Stimulated activated CD8-positive, alpha-beta memory T cell treated with anti-CD3 and anti-CD28 coated beads, Interleukin-4, amount 100 ng/mL, for 4 hours (primary cell): ENCODE measurements around the gene PTGDS.

Experiments
- DNase-seq, 2 donors: peaks; one replicate each; pipeline ENCODE4 v3.0.0-alpha.2; 2020; ENCODE audit warnings: low read depth in 2 of 2, low spot score in 1 of 2

The PTGDS gene

GRCh38 chr9:136972743-136973142, 4.6 kb upstream of the PTGDS start:
- DNase-seq, result no peak

DNA sequence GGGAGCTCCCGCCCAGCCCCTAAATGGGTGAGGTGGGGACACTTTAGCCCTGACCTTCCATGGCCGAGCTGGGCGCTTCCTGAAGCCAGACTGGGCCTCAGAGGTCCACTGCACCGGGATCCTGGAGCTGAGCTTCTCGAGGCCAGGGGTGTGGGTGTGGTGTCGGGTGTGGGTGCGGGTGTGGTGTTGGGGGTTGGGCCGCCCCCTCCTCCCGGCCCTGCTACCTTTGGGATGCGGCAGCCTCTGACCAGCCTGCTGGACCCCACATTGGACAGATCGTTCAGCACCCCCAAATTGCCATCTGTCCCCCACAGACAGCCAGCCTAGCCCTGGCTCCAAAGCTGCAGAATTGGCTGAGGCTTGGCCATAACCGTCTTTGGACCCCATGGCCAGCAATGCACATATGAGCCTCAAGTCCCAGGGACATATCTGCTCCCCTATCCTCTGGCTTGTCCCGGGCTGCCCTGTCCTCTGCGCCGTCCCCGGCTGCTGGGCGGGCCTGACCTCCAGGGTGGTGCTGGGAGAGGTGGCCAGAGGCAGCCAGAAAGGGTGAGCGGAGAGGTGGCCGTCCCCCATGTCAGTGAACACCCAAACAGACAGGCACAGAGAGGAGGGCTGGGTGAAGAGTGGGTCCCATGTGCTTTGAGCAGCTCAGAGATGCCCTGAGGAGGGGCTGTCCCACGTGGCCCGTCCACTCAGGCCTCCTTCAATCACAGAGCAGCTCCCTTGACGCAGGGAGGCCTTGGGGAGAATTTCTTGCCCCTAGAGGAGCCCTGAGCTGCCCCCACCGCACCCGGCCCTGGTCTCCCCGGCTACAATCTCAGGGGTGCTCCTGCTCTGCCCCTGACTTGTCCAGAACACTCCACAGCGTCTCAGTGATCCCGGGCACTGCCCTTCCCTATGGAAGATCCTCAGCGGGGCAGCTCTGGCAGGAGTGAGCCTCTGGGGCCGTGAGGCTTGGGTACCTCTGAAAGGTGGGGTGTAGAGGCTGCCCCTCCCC, 3.4 kb upstream of the PTGDS start:
- no peak for DNase-seq

DNA sequence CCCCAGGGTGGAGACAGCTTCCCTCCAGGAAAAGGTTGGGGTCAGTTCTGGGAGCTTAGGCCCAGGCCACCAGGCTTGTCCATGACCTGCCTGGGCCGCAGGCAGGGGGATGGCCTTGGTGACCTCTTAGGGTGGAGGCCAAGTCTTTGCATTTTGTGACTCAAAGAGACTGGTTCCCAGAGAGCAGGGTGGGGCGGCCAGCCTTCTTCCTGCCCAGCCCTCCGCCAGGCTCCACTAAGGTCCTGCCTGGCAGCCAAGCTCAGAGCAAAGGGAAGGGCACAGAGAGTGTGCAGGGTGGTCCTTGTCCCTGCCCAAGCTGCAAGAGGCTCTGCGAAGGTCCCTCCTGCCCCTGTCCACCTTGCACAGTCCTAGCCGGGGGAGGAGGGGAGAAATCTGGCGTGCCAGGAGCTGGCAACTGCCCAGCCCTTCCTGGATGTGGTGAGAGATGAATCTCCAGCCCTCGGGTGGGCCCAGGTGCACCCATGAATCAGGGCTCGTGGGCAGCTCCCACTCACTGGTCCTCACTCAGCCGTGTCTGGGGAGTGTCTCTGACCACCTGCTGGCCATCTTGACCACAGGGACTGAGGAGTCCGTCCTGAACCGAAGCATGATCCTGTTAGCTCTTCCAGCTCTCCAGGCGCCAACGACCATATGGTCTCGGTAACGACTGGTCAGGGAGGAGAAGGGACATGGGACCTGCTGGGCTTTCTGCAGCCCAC, 2.3 kb upstream of the PTGDS start:
- DNase-seq, result no peak

GRCh38 chr9:136975644-136976043, 1.7 kb upstream of the PTGDS start:
- no peak for DNase-seq

DNA sequence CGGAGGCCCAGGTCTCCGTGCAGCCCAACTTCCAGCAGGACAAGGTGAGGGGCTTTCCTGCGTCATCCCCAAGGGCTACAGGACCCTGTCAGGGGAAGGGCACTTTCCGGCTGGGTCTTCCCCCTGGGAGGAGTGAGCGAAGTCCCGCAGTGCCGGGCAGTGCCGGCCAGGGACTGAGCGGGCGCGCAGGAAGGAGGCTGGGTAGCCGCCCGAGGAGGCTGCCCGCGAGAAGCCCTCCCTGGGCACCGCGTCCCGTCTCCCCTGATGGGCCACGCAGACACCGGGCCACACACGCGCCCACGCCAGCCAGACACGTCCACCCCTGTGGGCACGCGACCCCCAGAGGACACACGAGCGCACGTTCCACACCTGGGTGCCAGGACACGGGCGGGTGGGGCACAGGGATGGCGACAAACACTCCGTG, 357 bp downstream of the PTGDS start:
- DNase-seq, result no peak

- peak; percentile 41 to 48 for DNase-seq
Measured at GRCh38 chr9:136978073-136978864, 965 bp downstream of the PTGDS start.

GRCh38 chr9:136978865-136979544, 1.7 kb downstream of the PTGDS start:
- no peak for DNase-seq

DNA sequence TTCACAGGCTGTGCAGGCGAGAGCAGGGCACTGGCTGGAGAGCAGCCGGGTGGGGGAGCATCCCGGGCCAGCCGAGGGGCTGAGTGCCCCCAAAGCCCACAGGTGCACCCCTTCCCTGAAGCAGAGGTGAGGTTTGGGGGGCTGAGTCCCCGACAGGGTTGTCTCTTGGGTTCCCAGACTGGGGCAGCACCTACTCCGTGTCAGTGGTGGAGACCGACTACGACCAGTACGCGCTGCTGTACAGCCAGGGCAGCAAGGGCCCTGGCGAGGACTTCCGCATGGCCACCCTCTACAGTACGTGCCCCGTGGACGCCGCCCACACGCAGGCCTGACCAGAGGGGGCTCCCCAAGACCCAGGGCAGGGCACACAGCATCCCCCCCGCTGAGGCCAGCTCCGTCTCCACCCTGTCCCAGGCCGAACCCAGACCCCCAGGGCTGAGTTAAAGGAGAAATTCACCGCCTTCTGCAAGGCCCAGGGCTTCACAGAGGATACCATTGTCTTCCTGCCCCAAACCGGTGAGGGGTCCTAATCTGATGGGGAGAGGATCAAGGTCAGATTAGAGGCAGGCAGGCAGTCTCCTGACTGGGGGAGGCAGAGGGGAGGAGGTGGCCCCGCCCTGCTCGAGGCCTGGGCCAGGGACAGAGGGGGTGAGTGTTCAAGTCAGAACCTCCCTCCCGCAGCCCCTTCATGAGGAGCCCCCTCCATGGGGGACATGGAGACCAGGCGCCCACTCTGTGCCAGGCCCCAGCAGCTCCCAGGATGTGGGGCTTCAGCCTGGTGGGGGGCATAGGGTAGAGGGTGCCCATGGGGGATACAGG, 2.7 kb downstream of the PTGDS start:
- no peak for DNase-seq

DNA sequence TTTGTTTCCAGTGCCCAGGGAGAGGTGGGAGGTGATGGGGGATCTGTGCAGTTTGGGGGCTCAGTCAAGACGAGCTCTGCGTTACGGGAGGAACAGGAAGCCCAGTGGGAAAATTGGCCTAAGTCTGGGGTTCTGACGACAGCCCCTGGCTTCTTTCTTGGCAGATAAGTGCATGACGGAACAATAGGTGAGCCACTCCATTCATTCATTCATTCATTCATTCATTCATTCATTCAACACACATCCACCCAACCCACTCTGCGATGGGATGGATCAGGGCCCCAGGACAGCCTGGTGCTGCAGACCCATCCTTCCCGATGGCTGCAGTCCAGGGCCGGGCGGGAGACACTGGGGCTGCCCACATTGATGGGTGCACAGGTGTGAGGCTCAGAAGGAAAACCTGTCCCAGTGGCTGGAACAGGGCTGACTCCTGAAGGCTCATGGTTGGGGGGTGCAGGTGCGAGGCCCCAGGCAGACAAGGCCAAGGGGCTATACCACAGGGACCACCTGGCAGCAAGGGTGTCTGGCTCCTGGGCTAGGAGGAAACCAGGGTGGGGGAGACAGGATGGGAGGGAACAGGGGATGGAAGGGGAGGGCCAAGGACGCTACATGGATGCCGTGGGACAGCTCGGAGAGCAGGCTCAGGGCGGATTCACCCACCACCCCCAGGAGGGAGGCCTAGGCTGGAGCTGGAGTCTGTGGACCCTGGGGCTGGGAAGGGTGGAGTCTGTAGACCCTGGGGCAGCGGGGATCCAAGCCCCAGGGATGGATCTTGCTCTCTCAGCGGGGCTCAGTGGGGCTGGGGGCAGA, 3.6 kb downstream of the PTGDS start:
- DNase-seq, result no peak

DNA sequence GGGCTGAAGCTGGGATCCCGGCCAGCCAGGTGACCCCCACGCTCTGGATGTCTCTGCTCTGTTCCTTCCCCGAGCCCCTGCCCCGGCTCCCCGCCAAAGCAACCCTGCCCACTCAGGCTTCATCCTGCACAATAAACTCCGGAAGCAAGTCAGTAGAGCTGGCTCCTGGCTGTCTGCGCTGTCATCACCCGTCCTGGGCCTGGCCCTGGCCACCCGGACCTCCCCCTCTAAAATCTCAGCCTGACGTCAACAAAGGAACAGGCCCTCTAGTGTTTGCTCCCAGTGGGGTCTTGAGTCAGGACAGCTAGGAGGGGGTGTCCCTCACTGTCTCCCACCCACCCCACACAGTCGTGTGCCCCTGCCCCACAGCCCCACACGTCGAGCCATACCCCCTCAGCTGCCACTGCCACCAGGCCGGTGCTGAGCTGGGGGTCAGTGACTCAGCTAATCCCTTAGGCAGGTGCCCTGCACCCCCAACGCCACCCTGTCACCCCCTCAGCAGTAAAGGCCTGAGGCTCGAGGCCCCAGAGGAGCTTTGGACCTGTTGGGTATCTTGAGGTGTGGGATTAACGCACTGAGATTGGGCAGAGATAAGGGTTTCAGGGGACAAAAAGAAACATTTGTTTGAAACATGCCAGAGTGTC, 4.4 kb downstream of the PTGDS start:
- DNase-seq, result no peak

DNA sequence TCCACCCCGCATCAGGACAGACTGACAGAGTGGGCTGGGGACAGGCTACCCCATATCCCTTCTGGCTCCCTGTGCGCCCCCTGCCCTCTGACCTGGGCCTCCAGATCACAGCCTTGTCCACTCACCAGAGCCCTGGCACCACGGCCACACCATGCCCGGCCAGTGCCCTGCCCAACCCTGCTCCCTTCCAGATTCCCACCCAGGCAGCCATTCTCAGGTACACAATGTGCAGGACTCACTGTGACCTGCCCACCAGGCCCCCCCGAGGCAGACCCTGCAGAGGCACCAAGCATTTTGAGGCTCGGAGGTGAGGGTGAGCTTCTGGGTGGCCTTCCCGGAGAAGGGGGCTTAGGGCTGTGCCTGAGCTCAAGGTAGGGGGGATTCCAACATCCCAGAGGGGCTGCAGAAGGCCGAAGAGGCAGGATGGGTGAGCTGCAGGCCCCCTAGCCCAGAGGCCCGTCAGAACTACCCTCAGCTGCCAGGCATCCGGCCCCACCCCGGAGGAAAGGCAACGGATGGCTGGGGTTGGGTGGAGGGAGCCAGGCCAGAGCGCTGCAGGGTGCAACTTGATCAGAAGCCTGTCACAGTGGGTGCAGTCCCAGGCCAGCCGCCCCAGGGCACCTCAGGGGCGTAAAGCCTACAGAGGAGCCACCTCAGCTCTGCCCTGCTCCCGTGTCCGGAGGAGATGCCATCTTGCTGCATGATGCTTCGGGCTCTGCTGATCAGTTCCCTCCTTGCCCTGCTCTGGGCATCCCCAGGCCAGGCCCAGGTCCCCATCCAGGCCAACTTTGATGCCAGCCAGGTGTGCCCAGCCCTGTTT, 5.1 kb downstream of the PTGDS start, which contains the start of gene LCNL1:
Gene LCNL1 (plus strand): TSS at position 762 of the 820 bp plus-strand sequence. CDS start 594 bp downstream, outside the sequence.
- no peak for DNase-seq

GRCh38 chr9:136983167-136983566, 5.9 kb downstream of the PTGDS start:
- no peak for DNase-seq

GRCh38 chr9:136983656-136984314, 6.5 kb downstream of the PTGDS start:
- no peak for DNase-seq

GRCh38 chr9:136984464-136985026, 7.2 kb downstream of the PTGDS start:
- no peak for DNase-seq

- DNase-seq, result no peak
Measured at GRCh38 chr9:136985027-136985602, 7.8 kb downstream of the PTGDS start.

- DNase-seq, result no peak
Measured at GRCh38 chr9:136985853-136986252, 8.5 kb downstream of the PTGDS start.
